HG02759 (cell line): Measurements from ENCODE around the gene PSMA7.

Experiments
- ATAC-seq: cut with Tn5 transposase; IDR thresholded peaks from one replicate; pipeline ENCODE4 v1.9.1; 2021; ENCODE audit warnings: mild to moderate bottlenecking, moderate library complexity; ENCODE audit not compliant: unreplicated experiment

PSMA7 gene

GRCh38 chr20:62172666-62173065, 29.5 kb upstream of the PSMA7 start:
- no peak for ATAC-seq

GRCh38 chr20:62171245-62171644, 28.1 kb upstream of the PSMA7 start:
- no peak for ATAC-seq

GRCh38 chr20:62170536-62170935, 27.3 kb upstream of the PSMA7 start:
- no peak for ATAC-seq

- ATAC-seq: no peak
Observed at GRCh38 chr20:62168890-62169435, 25.8 kb upstream of the PSMA7 start.

GRCh38 chr20:62168061-62168460, 24.9 kb upstream of the PSMA7 start:
- no peak for ATAC-seq

- no peak for ATAC-seq
Observed at GRCh38 chr20:62167474-62167873, 24.3 kb upstream of the PSMA7 start.

GRCh38 chr20:62165762-62166399, 22.7 kb upstream of the PSMA7 start:
- ATAC-seq: no peak

- ATAC-seq: no peak
Observed at GRCh38 chr20:62164879-62165761, 21.9 kb upstream of the PSMA7 start.

- no peak for ATAC-seq
Observed at GRCh38 chr20:62163986-62164762, 21.0 kb upstream of the PSMA7 start.

- no peak for ATAC-seq
Observed at GRCh38 chr20:62163485-62163865, 20.3 kb upstream of the PSMA7 start.

GRCh38 chr20:62162765-62163484, 19.7 kb upstream of the PSMA7 start:
- no peak for ATAC-seq

- no peak for ATAC-seq
Observed at GRCh38 chr20:62161347-62161746, 18.2 kb upstream of the PSMA7 start.

GRCh38 chr20:62160876-62161275, 17.7 kb upstream of the PSMA7 start:
- ATAC-seq: no peak

- no peak for ATAC-seq
Observed at GRCh38 chr20:62160253-62160652, 17.1 kb upstream of the PSMA7 start.

- no peak for ATAC-seq
Observed at GRCh38 chr20:62159839-62160238, 16.6 kb upstream of the PSMA7 start.

GRCh38 chr20:62159052-62159451, 15.9 kb upstream of the PSMA7 start:
- ATAC-seq: no peak

- ATAC-seq: no peak
Observed at GRCh38 chr20:62158541-62158940, 15.3 kb upstream of the PSMA7 start.

- no peak for ATAC-seq
Observed at GRCh38 chr20:62158088-62158400, 14.8 kb upstream of the PSMA7 start.

- no peak for ATAC-seq
Observed at GRCh38 chr20:62157387-62158087, 14.3 kb upstream of the PSMA7 start.
